GM18873 (cell line): ENCODE results near the gene TRIM48.
"Not testable (repeated sequence)": the region's sequence is repeated elsewhere in the genome, so short reads cannot be mapped to it uniquely, and the experiment has no call there.

Experiments used
- ATAC-seq: cut with Tn5 transposase; IDR thresholded peaks from one replicate; pipeline ENCODE4 v1.9.1; 2021; ENCODE audit warnings: mild to moderate bottlenecking, moderate library complexity, moderate number of reproducible peaks; ENCODE audit not compliant: unreplicated experiment, low FRiP score

Gene TRIM48, protein sequence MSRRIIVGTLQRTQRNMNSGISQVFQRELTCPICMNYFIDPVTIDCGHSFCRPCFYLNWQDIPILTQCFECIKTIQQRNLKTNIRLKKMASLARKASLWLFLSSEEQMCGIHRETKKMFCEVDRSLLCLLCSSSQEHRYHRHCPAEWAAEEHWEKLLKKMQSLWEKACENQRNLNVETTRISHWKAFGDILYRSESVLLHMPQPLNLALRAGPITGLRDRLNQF

DNA sequence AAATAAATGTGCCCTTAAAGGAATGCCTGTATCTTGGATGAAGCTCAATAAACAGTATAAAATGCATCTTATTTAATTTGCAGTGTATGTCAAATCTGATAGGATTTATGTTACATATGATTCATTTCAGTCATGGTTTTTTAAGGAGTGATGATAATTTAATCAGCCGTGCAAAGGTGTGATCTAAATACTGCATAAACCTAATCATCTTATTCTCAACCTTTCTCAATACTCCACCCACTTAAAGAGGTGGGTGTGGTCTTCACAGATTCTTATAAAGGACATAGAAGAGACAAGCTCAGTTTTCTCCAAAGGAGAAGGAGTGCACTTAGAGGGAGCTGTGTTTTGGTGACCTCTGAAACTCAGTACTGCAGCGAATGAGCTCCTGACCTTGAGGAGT, at the start of gene TRIM48:
TSS of gene TRIM48 (plus strand) at position 301 of the 400 bp plus-strand sequence. CDS start 113 bp downstream, outside the sequence.
- not testable (repeated sequence) for ATAC-seq

DNA sequence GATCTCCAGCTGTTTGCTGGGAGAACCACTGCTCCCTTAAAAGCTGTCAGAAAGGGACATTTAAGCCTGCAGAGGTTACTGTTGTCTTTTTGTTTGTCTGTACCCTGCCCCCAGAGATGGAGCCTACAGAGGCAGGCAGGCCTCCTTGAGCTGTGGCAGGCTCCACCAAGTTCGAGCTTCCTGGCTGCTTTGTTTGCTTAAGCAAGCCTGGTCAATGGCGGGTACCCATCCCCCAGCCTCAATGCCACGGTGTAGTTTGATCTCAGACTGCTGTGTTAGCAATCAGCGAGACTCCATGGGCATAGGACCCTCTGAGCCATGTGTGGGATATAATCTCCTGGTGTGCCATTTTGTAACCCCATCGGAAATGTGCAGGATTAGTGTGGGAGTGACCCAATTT, 23.6 kb upstream of the TRIM48 start:
- ATAC-seq = not testable (repeated sequence)

DNA sequence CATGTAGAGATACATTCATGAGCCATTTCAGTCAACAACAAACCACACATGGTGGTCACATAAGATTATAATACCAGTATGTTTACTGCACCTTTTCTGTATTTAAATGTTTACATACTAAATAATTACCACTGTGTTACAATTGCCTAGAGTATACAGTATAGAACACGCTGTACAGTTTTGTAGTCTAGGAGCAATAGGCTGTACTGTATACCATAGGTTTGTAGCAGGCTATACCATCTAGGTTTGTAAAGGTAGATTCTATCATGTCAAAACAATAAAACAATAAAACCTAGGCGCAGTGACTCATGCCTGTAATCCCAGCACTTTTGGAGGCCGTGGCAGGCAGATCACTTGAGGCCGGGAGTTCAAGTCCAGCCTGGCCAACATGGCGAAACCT, 1.1 kb downstream of the TRIM48 start:
- ATAC-seq = no peak
